WTC11 (cell line): ENCODE data around the gene GARS1.

ENCODE experiments used
- ELF4 ChIP-seq: sonication (generic); formaldehyde crosslinking; IDR thresholded peaks from 2 replicates; pipeline ENCODE4 v1.8.1; 2022; ENCODE audit warnings: low read depth, mild to moderate bottlenecking, moderate library complexity, missing genetic modification reagents
- GABPB1 ChIP-seq: sonication (generic); formaldehyde crosslinking; IDR thresholded peaks from 2 replicates; pipeline ENCODE4 v1.8.1; 2023; ENCODE audit warnings: mild to moderate bottlenecking, missing genetic modification reagents
- MXD4 ChIP-seq: fragments of 250-450 bp; sonication (Bioruptor Pico); IDR thresholded peaks from 2 replicates; pipeline ENCODE4 v1.8.0; 2021; ENCODE audit warnings: mild to moderate bottlenecking, moderate library complexity, borderline replicate concordance
- NR1H2 ChIP-seq: sonication (generic); formaldehyde crosslinking; IDR thresholded peaks from 2 replicates; pipeline ENCODE4 v1.9.0; 2021; ENCODE audit warnings: mild to moderate bottlenecking, moderate library complexity, missing genetic modification reagents
- SP1 ChIP-seq: sonication (generic); formaldehyde crosslinking; conservative IDR thresholded peaks from 2 replicates; pipeline ENCODE4 v1.8.1; 2022; ENCODE audit warnings: missing genetic modification reagents
- ZNF263 ChIP-seq: sonication (generic); formaldehyde crosslinking; IDR thresholded peaks from 2 replicates; pipeline ENCODE4 v1.8.1; 2022; ENCODE audit warnings: low read depth, mild to moderate bottlenecking, moderate library complexity, missing genetic modification reagents
- ZNF396 ChIP-seq: fragments of 250-450 bp; sonication (Bioruptor Pico); IDR thresholded peaks from 2 replicates; pipeline ENCODE4 v1.8.0; 2021; ENCODE audit warnings: mild to moderate bottlenecking, moderate library complexity, borderline replicate concordance
- TF ChIP-seq, protein P1 (sequence below): sonication (generic); formaldehyde crosslinking; conservative IDR thresholded peaks from 2 replicates; pipeline ENCODE4 v1.8.1; 2022; ENCODE audit warnings: mild to moderate bottlenecking, missing genetic modification reagents
- TF ChIP-seq, protein P2 (sequence below): sonication (generic); formaldehyde crosslinking; IDR thresholded peaks from 2 replicates; pipeline ENCODE4 v1.8.0; 2022; ENCODE audit warnings: mild to moderate bottlenecking, missing genetic modification reagents
- TF ChIP-seq, protein P3 (sequence below): fragments of 200-600 bp; IDR thresholded peaks from 2 replicates; pipeline ENCODE4 v1.8.0; 2022; ENCODE audit warnings: antibody characterized with exemption
- TF ChIP-seq, protein P4 (sequence below): sonication (generic); formaldehyde crosslinking; IDR thresholded peaks from 2 replicates; pipeline ENCODE4 v1.8.0; 2022; ENCODE audit warnings: mild to moderate bottlenecking, missing genetic modification reagents
- TF ChIP-seq, protein P5 (sequence below): sonication (generic); formaldehyde crosslinking; IDR thresholded peaks from 2 replicates; pipeline ENCODE4 v1.8.1; 2023; ENCODE audit warnings: mild to moderate bottlenecking, missing genetic modification reagents, moderate library complexity
- TF ChIP-seq, protein P6 (sequence below): sonication (generic); formaldehyde crosslinking; IDR thresholded peaks from 2 replicates; pipeline ENCODE4 v1.8.1; 2023; ENCODE audit warnings: mild to moderate bottlenecking, missing genetic modification reagents

DNA sequence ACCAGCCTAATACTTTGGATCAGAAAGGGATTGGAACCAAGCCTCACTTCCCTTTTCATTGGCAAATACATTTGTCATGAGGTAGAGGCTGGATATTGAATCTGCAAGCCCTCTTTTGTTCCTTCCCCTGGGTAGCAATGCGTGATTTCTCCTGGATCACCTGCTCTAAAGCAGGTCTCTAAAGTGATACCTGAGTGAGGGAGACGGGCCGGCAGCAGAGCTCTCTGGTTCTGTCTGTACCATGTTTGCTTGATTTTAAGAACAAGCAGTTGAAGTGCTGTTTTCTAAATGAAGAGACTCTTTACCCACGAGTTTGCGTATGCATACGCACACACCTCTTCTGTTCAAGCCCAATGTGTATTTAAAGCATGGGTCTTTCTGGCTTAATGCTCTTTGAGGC, 41.1 kb downstream of the GARS1 start:
- TF ChIP-seq ELF4 (CRISPR knock-in tag), result no peak
- TF ChIP-seq GABPB1, result no peak
- TF ChIP-seq, protein P1, sequence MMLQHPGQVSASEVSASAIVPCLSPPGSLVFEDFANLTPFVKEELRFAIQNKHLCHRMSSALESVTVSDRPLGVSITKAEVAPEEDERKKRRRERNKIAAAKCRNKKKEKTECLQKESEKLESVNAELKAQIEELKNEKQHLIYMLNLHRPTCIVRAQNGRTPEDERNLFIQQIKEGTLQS (CRISPR knock-in tag), result no peak
- TF ChIP-seq, protein P2, sequence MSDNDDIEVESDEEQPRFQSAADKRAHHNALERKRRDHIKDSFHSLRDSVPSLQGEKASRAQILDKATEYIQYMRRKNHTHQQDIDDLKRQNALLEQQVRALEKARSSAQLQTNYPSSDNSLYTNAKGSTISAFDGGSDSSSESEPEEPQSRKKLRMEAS, result no peak
- no peak for TF ChIP-seq MXD4 (CRISPR knock-in tag)
- TF ChIP-seq, protein P3, sequence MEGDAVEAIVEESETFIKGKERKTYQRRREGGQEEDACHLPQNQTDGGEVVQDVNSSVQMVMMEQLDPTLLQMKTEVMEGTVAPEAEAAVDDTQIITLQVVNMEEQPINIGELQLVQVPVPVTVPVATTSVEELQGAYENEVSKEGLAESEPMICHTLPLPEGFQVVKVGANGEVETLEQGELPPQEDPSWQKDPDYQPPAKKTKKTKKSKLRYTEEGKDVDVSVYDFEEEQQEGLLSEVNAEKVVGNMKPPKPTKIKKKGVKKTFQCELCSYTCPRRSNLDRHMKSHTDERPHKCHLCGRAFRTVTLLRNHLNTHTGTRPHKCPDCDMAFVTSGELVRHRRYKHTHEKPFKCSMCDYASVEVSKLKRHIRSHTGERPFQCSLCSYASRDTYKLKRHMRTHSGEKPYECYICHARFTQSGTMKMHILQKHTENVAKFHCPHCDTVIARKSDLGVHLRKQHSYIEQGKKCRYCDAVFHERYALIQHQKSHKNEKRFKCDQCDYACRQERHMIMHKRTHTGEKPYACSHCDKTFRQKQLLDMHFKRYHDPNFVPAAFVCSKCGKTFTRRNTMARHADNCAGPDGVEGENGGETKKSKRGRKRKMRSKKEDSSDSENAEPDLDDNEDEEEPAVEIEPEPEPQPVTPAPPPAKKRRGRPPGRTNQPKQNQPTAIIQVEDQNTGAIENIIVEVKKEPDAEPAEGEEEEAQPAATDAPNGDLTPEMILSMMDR, result no peak
- TF ChIP-seq, protein P4, sequence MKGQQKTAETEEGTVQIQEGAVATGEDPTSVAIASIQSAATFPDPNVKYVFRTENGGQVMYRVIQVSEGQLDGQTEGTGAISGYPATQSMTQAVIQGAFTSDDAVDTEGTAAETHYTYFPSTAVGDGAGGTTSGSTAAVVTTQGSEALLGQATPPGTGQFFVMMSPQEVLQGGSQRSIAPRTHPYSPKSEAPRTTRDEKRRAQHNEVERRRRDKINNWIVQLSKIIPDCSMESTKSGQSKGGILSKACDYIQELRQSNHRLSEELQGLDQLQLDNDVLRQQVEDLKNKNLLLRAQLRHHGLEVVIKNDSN (CRISPR knock-in tag), result no peak
- TF ChIP-seq ZNF396 (CRISPR knock-in tag), result no peak
- TF ChIP-seq, protein P5, sequence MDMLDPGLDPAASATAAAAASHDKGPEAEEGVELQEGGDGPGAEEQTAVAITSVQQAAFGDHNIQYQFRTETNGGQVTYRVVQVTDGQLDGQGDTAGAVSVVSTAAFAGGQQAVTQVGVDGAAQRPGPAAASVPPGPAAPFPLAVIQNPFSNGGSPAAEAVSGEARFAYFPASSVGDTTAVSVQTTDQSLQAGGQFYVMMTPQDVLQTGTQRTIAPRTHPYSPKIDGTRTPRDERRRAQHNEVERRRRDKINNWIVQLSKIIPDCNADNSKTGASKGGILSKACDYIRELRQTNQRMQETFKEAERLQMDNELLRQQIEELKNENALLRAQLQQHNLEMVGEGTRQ, result no peak
- TF ChIP-seq NR1H2 (CRISPR knock-in tag), result no peak
- no peak for TF ChIP-seq SP1 (CRISPR knock-in tag)
- TF ChIP-seq ZNF263, result no peak
- TF ChIP-seq, protein P6, sequence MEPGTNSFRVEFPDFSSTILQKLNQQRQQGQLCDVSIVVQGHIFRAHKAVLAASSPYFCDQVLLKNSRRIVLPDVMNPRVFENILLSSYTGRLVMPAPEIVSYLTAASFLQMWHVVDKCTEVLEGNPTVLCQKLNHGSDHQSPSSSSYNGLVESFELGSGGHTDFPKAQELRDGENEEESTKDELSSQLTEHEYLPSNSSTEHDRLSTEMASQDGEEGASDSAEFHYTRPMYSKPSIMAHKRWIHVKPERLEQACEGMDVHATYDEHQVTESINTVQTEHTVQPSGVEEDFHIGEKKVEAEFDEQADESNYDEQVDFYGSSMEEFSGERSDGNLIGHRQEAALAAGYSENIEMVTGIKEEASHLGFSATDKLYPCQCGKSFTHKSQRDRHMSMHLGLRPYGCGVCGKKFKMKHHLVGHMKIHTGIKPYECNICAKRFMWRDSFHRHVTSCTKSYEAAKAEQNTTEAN, result no peak
